ENCODE results near the gene RRP8.

- TF ChIP-seq RAD21 (IDR thresholded peaks at IDR 0.05; ENCODE audit: low read depth) (no peak), TEAD4 (IDR thresholded peaks at IDR 0.05) (no peak), EP300 (IDR thresholded peaks at IDR 0.05; ENCODE audit: borderline replicate concordance) (no peak), MAX (IDR thresholded peaks at IDR 0.05) (no peak), CEBPB (IDR thresholded peaks at IDR 0.05) (no peak), YY1 (IDR thresholded peaks at IDR 0.05; ENCODE audit: low read depth) (no peak), EGR1 (IDR thresholded peaks at IDR 0.05) (no peak), CREB1 (IDR thresholded peaks at IDR 0.05; ENCODE audit: low read depth) (no peak), TAF1 (IDR thresholded peaks at IDR 0.05; ENCODE audit: low read depth) (no peak), ZBTB7A (IDR thresholded peaks at IDR 0.05; ENCODE audit: low read depth) (no peak)
- TF ChIP-seq, protein P1, sequence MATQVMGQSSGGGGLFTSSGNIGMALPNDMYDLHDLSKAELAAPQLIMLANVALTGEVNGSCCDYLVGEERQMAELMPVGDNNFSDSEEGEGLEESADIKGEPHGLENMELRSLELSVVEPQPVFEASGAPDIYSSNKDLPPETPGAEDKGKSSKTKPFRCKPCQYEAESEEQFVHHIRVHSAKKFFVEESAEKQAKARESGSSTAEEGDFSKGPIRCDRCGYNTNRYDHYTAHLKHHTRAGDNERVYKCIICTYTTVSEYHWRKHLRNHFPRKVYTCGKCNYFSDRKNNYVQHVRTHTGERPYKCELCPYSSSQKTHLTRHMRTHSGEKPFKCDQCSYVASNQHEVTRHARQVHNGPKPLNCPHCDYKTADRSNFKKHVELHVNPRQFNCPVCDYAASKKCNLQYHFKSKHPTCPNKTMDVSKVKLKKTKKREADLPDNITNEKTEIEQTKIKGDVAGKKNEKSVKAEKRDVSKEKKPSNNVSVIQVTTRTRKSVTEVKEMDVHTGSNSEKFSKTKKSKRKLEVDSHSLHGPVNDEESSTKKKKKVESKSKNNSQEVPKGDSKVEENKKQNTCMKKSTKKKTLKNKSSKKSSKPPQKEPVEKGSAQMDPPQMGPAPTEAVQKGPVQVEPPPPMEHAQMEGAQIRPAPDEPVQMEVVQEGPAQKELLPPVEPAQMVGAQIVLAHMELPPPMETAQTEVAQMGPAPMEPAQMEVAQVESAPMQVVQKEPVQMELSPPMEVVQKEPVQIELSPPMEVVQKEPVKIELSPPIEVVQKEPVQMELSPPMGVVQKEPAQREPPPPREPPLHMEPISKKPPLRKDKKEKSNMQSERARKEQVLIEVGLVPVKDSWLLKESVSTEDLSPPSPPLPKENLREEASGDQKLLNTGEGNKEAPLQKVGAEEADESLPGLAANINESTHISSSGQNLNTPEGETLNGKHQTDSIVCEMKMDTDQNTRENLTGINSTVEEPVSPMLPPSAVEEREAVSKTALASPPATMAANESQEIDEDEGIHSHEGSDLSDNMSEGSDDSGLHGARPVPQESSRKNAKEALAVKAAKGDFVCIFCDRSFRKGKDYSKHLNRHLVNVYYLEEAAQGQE (IDR thresholded peaks at IDR 0.05; ENCODE audit: low read depth) = no peak
These were observed 28.0 kb upstream of the RRP8 start for GRCh38 chr11:6631361-6631890.

Measured in Ishikawa (cell line).